Ovary (tissue), 3 donors: Measurements from ENCODE around the gene ROS1.

Experiments used
- CTCF ChIP-seq, 3 donors: fragments of 450-650 bp in 2 of 3; fragments of 200-600 bp in 1 of 3; IDR thresholded peaks; one replicate each; pipeline versions ENCODE4 v1.5.1 to v1.8.0; 2016 to 2022; ENCODE audit warnings: antibody characterized with exemption in 3 of 3, mild to moderate bottlenecking in 1 of 3
- EP300 ChIP-seq: sonication (generic); formaldehyde crosslinking; IDR thresholded peaks from one replicate; pipeline ENCODE4 v1.6.1; 2017; ENCODE audit warnings: antibody characterized with exemption
- POLR2A ChIP-seq: fragments of 450-650 bp; IDR thresholded peaks from one replicate; pipeline ENCODE4 v1.6.1; 2017; ENCODE audit warnings: antibody characterized with exemption, mild to moderate bottlenecking, moderate library complexity
- donor health status: DM: no; HTN: no; CAD: no.

GRCh38 chr6:117344444-117345291 is 81.1 kb downstream of the ROS1 start:
- TF ChIP-seq POLR2A (no peak), CTCF (IDR thresholded peaks at IDR 0.05) (no peak), EP300 (no peak)
